Spleen (tissue), 7 donors: ENCODE data around the gene JAM3.

Experiments
- POLR2A ChIP-seq, 3 donors: fragments of 450-650 bp; IDR thresholded peaks; one replicate each; pipeline ENCODE4 v1.5.1; 2017; ENCODE audit warnings: antibody characterized with exemption in 3 of 3, mild to moderate bottlenecking in 1 of 3
- TF ChIP-seq, protein P1 (sequence below), 11 experiments: fragments of 200-600 bp in 7 of 11; fragments of 450-650 bp in 4 of 11; sonication (generic) in 4 of 11; IDR thresholded peaks in 8 of 11; conservative IDR thresholded peaks in 3 of 11; 1 replicate in 7 of 11; 2 replicates in 4 of 11; pipeline versions ENCODE4 v1.4.0 to v1.8.0; 2016 to 2021; ENCODE audit warnings: antibody characterized with exemption in 11 of 11, inconsistent platforms in 4 of 11, mild to moderate bottlenecking in 1 of 11
- donor health status: DM: no; HTN: no; CAD: no; lungs with moderate emphysema.
- donor health status: DM: no; HTN: no; CAD: no.
- donor health status: DM: no; HTN: no; CAD: no.

DNA sequence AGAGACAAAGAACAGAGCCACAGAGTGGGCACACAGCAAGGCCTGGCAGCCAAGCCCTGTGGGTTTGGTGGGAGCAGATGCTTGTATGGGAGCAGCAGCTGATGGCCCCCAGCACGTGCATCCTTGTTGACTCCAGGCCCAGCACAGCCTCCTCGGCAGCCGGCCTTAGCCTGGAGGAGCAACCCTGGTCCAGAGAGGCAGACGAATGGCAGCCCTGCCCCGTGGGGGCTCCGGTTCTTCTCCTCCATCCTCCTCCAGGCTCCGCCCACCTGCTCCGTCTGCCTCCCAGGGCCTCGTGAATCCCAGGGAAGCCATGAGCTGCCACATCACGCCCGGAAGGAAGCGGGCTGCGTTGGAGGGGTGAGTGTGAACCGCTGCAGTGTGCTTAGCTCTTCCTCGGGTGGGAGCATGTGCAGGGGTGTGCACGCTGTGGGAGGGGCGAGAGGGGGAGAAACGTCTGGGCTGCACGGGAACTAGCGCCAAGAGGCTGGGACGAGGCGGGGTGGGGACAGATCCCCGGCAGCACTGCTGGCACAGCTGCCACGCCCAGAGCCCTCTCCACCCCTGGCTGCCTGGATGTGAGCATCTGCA lies 36.3 kb upstream of the JAM3 start:
- TF ChIP-seq, protein P1, sequence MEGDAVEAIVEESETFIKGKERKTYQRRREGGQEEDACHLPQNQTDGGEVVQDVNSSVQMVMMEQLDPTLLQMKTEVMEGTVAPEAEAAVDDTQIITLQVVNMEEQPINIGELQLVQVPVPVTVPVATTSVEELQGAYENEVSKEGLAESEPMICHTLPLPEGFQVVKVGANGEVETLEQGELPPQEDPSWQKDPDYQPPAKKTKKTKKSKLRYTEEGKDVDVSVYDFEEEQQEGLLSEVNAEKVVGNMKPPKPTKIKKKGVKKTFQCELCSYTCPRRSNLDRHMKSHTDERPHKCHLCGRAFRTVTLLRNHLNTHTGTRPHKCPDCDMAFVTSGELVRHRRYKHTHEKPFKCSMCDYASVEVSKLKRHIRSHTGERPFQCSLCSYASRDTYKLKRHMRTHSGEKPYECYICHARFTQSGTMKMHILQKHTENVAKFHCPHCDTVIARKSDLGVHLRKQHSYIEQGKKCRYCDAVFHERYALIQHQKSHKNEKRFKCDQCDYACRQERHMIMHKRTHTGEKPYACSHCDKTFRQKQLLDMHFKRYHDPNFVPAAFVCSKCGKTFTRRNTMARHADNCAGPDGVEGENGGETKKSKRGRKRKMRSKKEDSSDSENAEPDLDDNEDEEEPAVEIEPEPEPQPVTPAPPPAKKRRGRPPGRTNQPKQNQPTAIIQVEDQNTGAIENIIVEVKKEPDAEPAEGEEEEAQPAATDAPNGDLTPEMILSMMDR (IDR thresholded peaks at IDR 0.05 in 8 of 11, conservative IDR thresholded peaks at IDR 0.05 in 3 of 11), result no peak
- TF ChIP-seq POLR2A (IDR thresholded peaks at IDR 0.05), result no peak
